Measurements from ENCODE around the gene SP100.

Gene SP100

GRCh38 chr2:230541934-230542380 is 126.0 kb downstream of the SP100 start:
- no peak for TF ChIP-seq CTCF (IDR thresholded peaks at IDR 0.05; ENCODE audit: control extremely low read depth, extremely low read depth, low read depth, missing control alignments)
- POLR2A ChIA-PET, result no interaction called here
- CTCF ChIA-PET, result interaction anchor here (1.6 kb wide), 1 partner anchor 10 kb away, joined by 4 read pairs; no protein-coding TSS in a partner anchor
- peak; percentile 57 for DNase-seq (ENCODE audit: extremely low spot score)

- no peak for TF ChIP-seq CTCF (IDR thresholded peaks at IDR 0.05; ENCODE audit: control extremely low read depth, extremely low read depth, low read depth, missing control alignments)
- ChIA-PET POLR2A (no interaction called here), CTCF (interaction anchor here (1.2 to 2.2 kb wide), 3 partner anchors 9 to 68 kb away, joined by 3 to 7 read pairs (median 4); no protein-coding TSS in a partner anchor)
- DNase-seq (ENCODE audit: extremely low spot score), result no peak
These were observed 126.8 kb downstream of the SP100 start for GRCh38 chr2:230542751-230543150.

- CTCF ChIA-PET, result interaction anchor here (1.7 to 3.5 kb wide), 2 partner anchors 9 to 15 kb away, joined by 4 to 11 read pairs; no protein-coding TSS in a partner anchor
- TF ChIP-seq CTCF (IDR thresholded peaks at IDR 0.05; ENCODE audit: control extremely low read depth, extremely low read depth, low read depth, missing control alignments), result no peak
- no peak for DNase-seq (ENCODE audit: extremely low spot score)
- POLR2A ChIA-PET, result no interaction called here
These were observed 136.2 kb downstream of the SP100 start for GRCh38 chr2:230552181-230552580.

- TF ChIP-seq CTCF (IDR thresholded peaks at IDR 0.05; ENCODE audit: control extremely low read depth, extremely low read depth, low read depth, missing control alignments), result no peak
- ChIA-PET CTCF (interaction anchor here (1.8 kb wide), 1 partner anchor 45 kb away, joined by 5 read pairs; no protein-coding TSS in a partner anchor), POLR2A (no interaction called here)
- DNase-seq (ENCODE audit: extremely low spot score), result no peak
These were observed 141.1 kb downstream of the SP100 start for GRCh38 chr2:230557065-230557464.

- POLR2A ChIA-PET, result no interaction called here
- CTCF ChIA-PET, result no interaction called here
- no peak for TF ChIP-seq CTCF (IDR thresholded peaks at IDR 0.05; ENCODE audit: control extremely low read depth, extremely low read depth, low read depth, missing control alignments)
- DNase-seq (ENCODE audit: extremely low spot score), result no peak
These were observed 149.1 kb downstream of the SP100 start for GRCh38 chr2:230564805-230565779.

- no peak for TF ChIP-seq CTCF (IDR thresholded peaks at IDR 0.05; ENCODE audit: control extremely low read depth, extremely low read depth, low read depth, missing control alignments)
- ChIA-PET CTCF (no interaction called here), POLR2A (no interaction called here)
- DNase-seq (ENCODE audit: extremely low spot score), result no peak
These were observed 153.3 kb downstream of the SP100 start for GRCh38 chr2:230569298-230569697.

Data from GM10248 (cell line).